Activated CD4-positive, alpha-beta memory T cell treated with anti-CD3 and anti-CD28 coated beads, Interleukin-2, amount 10 ng/mL, durations not matched to agents 7 days and 5 days (primary cell): ENCODE results near the gene SOD3. TPM values are rescaled to one million over a fixed set of nuclear protein-coding genes. Genes with fewer than 3 reads are reported as not detected.

Source experiments
- CTCF ChIA-PET: fragments of 350-600 bp; sonication (Branson Sonifier 250); formaldehyde crosslinking; loops from one replicate; lab custom pipeline; 2021; ENCODE audit warnings: antibody characterized with exemption, inconsistent platforms; lab: Charles Lee
- POLR2A ChIA-PET: fragments of 350-600 bp; sonication (Branson Sonifier 250); formaldehyde crosslinking; loops from one replicate; lab custom pipeline; 2021; ENCODE audit warnings: antibody characterized with exemption; lab: Charles Lee
- DNase-seq: peaks from one replicate; pipeline ENCODE4 v3.0.0-alpha.2; 2020
- H3K27ac Mint-ChIP-seq: one replicate; pipeline ENCODE4 v1.8.0; 2021; ENCODE audit warnings: mild to moderate bottlenecking, mixed read lengths
- H3K27me3 Mint-ChIP-seq: one replicate; pipeline ENCODE4 v1.8.0; 2021; ENCODE audit warnings: mixed read lengths
- H3K36me3 Mint-ChIP-seq: one replicate; pipeline ENCODE4 v1.8.0; 2021; ENCODE audit warnings: low read depth, mixed read lengths
- H3K4me1 Mint-ChIP-seq: one replicate; pipeline ENCODE4 v1.8.0; 2021; ENCODE audit warnings: mixed read lengths
- H3K4me3 Mint-ChIP-seq: one replicate; pipeline ENCODE4 v1.8.0; 2021; ENCODE audit warnings: mild to moderate bottlenecking, mixed read lengths
- H3K9me3 Mint-ChIP-seq: one replicate; pipeline ENCODE4 v1.8.0; 2021; ENCODE audit warnings: mixed read lengths
- total RNA-seq, 2 experiments: library from RNA; stranded (reverse); gene quantifications; one replicate each; pipeline ENCODE4 v1.2.3, GENCODE V29; 2021

SOD3 gene
- not detected for total RNA-seq

DNA sequence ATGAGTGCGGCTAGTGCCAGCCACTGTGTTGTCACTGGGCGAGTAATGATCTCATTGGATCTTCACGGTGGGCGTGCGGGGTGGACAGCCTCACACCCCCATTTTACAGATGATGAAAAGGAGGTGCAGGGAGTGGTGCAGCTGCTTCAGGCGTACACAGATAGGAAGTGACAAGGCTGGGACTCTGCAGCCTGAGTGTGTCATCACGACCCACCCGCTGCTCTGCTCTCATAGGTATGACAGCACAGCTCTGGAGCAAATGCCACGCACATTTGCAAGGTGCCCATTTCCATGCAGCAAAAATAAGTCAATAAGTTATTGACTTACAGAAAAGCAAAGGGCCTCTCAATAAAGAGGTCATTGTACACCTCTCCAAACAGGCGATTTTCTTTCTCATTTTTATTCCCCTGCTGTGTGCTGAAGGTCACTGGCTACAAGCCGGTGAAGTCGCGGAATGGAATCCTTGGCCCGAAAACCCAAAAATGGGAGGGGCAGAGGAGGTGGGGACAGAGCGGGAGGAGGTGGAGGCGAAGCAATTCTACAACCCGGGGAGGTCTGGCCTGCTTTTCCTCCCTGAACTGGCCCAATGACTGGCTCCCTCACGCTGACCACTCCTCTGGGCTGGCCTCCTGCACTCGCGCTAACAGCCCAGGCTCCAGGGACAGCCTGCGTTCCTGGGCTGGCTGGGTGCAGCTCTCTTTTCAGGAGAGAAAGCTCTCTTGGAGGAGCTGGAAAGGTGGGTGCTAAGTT is at the start of gene SOD3:
TSS of gene SOD3 (plus strand) at position 658 of the 750 bp plus-strand sequence. CDS start 3,949 bp downstream, outside the sequence.
- POLR2A ChIA-PET = interaction anchor here (0.6 kb wide), 1 partner anchor 201 kb away, joined by 4 read pairs; no protein-coding TSS in a partner anchor
- H3K27ac Mint-ChIP-seq = no peak within 1 kb of the TSS
- no peaks in the 10 kb centered on the region for H3K36me3 Mint-ChIP-seq
- no peak within 1 kb of the TSS for H3K4me3 Mint-ChIP-seq
- H3K27me3 Mint-ChIP-seq = peaks cover 12% of the 10 kb centered on the region
- no peaks in the 10 kb centered on the region for H3K4me1 Mint-ChIP-seq
- CTCF ChIA-PET = no interaction called here
- DNase-seq = no peak
- no peaks in the 10 kb centered on the region for H3K9me3 Mint-ChIP-seq

DNA sequence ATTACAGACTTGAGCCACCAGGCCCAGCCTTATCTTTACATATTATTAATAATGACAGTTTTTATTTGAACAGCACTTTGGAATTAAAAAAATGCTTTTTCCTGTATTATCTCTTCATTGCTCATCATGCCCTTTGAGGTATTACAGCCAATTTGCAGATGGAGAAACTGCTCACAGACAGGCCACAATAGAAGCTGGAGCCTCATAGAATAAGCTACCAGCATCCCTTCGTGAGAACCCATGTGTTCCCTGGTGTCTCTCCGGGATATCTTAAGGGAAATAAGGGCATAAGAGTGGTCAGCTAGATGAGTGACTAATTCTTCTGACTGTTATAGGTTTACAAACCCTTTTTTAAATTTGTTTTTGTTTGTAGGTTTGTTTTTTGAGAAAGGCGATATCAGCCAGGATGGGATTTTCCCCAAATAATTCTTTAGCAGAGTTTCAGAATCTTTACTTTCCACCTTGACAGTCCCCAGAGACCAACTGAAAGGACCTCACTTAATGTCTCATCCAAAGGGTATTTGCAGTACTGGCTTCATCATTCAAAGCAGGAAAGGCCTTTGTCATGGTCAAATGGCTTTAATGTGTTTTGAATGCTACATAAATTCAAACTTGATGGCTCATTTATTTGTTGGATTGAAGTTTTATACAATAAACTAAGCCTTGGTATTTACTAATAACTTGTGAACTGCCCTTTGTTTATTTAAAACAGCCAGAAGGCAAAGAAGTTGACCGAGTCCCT is 48.0 kb upstream of the SOD3 start:
- Mint-ChIP-seq H3K27me3 (no peaks in the 10 kb centered on the region), H3K4me1 (no peaks in the 10 kb centered on the region), H3K27ac (no peak overlapping the region), H3K4me3 (no peak overlapping the region), H3K36me3 (no peaks in the 10 kb centered on the region), H3K9me3 (peaks cover 1% of the 10 kb centered on the region)
- DNase-seq = no peak
- CTCF ChIA-PET = no interaction called here
- POLR2A ChIA-PET = no interaction called here

GRCh38 chr4:24748023-24748422 is 47.4 kb upstream of the SOD3 start:
- POLR2A ChIA-PET = no interaction called here
- CTCF ChIA-PET = no interaction called here
- peaks cover 1% of the 10 kb centered on the region for H3K9me3 Mint-ChIP-seq
- no peak for DNase-seq
- no peak overlapping the region for H3K4me3 Mint-ChIP-seq
- no peaks in the 10 kb centered on the region for H3K4me1 Mint-ChIP-seq
- no peak overlapping the region for H3K27ac Mint-ChIP-seq
- no peaks in the 10 kb centered on the region for H3K36me3 Mint-ChIP-seq
- no peaks in the 10 kb centered on the region for H3K27me3 Mint-ChIP-seq

- Mint-ChIP-seq H3K27me3 (no peaks in the 10 kb centered on the region), H3K27ac (no peak overlapping the region), H3K36me3 (no peaks in the 10 kb centered on the region), H3K4me3 (no peak overlapping the region), H3K4me1 (no peaks in the 10 kb centered on the region), H3K9me3 (peaks cover 1% of the 10 kb centered on the region)
- ChIA-PET POLR2A (no interaction called here), CTCF (no interaction called here)
- no peak for DNase-seq
These were observed 46.5 kb upstream of the SOD3 start for GRCh38 chr4:24748758-24749350.

DNA sequence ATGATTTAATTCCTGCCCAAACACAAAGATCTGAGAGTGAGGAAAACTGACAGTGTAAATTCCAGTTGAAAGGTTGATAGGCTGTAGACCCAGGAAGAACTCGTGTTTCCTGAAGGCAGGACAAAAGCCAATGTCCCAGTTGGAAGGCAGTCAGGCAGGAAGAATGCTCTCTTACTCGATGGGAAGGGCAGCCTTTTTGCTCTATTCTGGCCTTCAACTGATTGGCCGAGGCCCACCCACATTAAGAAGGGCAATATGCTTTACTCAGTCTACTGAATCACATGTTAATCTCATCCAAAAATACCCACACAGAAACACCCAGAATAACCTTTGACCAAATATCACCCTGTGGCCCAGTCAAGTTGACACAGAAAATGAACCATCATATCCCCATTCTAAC is 45.3 kb upstream of the SOD3 start:
- Mint-ChIP-seq H3K27ac (no peak overlapping the region), H3K36me3 (no peaks in the 10 kb centered on the region), H3K9me3 (peaks cover 1% of the 10 kb centered on the region), H3K27me3 (no peaks in the 10 kb centered on the region), H3K4me1 (no peaks in the 10 kb centered on the region), H3K4me3 (no peak overlapping the region)
- ChIA-PET CTCF (no interaction called here), POLR2A (no interaction called here)
- no peak for DNase-seq

DNA sequence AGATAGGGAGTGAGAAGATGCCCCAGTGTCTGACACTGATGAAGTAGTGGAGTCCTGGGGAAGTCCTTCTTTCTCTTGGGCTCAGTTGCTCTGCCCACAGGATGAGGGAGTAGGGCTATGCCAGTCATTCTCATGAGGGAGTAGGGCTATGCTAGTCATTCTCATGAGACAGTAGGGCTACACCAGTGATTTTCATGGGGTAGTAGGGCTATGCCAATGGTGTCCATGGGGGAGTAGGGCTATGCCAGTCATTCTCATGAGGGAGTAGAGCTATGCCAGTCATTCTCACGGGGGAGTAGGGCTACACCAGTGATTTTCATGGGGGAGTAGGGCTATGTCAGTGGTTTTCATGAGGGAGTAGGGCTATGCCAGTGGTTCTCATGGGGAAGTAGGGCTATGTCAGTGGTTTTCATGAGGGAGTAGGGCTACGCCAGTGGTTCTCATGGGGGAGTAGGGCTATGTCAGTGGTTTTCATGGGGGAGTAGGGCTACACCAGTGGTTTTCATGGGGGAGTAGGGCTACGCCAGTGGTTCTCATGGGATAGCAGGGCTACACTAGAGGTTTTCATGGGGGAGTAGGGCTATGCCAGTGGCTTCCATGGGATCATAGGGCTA is 43.3 kb upstream of the SOD3 start:
- no peaks in the 10 kb centered on the region for H3K4me1 Mint-ChIP-seq

DNA sequence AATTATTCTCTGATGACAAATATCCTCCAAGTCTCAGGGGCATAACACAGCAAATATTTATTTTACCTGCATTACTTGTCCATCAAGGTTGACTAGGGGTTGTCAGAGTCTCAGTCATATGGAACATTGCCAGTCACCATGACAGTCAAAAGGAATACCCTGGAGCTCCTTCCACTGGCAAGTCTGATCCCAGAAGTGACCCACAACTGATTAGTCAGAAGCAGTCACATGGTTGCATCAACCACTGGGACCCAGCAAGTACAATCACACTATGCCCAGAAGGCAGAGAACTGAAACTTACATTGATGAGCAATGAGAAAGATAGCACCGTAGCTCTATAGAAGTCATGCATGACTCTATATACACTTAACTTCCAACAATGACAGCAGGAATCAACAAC is 41.9 kb upstream of the SOD3 start:
- no peak for DNase-seq
- H3K36me3 Mint-ChIP-seq = no peaks in the 10 kb centered on the region
- H3K9me3 Mint-ChIP-seq = peaks cover 9% of the 10 kb centered on the region
- POLR2A ChIA-PET = no interaction called here
- H3K27ac Mint-ChIP-seq = no peak overlapping the region
- no peaks in the 10 kb centered on the region for H3K27me3 Mint-ChIP-seq
- H3K4me1 Mint-ChIP-seq = no peaks in the 10 kb centered on the region
- CTCF ChIA-PET = no interaction called here
- no peak overlapping the region for H3K4me3 Mint-ChIP-seq

More for the DNA sequence above, 43.3 kb upstream of the SOD3 start:
- CTCF ChIA-PET = no interaction called here
- Mint-ChIP-seq H3K9me3 (peaks cover 7% of the 10 kb centered on the region), H3K27ac (no peak overlapping the region), H3K4me3 (no peak overlapping the region), H3K36me3 (no peaks in the 10 kb centered on the region), H3K27me3 (no peaks in the 10 kb centered on the region)
- POLR2A ChIA-PET = no interaction called here
- DNase-seq = no peak

DNA sequence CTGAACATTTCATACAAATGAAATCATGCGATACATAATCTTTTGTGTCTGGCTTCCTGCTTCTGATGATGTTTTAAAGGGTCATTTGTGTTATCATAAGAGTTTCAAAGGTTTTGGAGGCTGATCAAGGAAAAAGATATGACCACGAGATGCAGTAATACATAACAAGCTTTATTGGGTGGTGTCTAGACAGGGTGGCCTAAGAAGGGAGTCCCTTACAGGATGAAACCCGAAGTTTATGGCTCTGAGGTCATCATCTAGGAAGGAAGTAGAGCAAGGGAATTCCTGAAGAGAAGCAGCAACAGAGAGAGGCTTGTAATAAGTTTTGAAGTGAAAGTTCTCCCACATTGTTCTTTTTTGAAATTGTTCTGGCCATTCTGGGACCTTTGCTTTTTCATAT is 40.8 kb upstream of the SOD3 start:
- Mint-ChIP-seq H3K27ac (no peak overlapping the region), H3K4me1 (no peaks in the 10 kb centered on the region), H3K4me3 (no peak overlapping the region), H3K9me3 (peaks cover 10% of the 10 kb centered on the region), H3K27me3 (no peaks in the 10 kb centered on the region), H3K36me3 (no peaks in the 10 kb centered on the region)
- POLR2A ChIA-PET = no interaction called here
- CTCF ChIA-PET = no interaction called here
- DNase-seq = no peak

- H3K4me3 Mint-ChIP-seq = no peak overlapping the region
- no peaks in the 10 kb centered on the region for H3K4me1 Mint-ChIP-seq
- no peaks in the 10 kb centered on the region for H3K36me3 Mint-ChIP-seq
- DNase-seq = no peak
- ChIA-PET POLR2A (no interaction called here), CTCF (no interaction called here)
- no peaks in the 10 kb centered on the region for H3K27me3 Mint-ChIP-seq
- H3K9me3 Mint-ChIP-seq = no peaks in the 10 kb centered on the region
- H3K27ac Mint-ChIP-seq = no peak overlapping the region
These were observed 31.6 kb upstream of the SOD3 start for GRCh38 chr4:24763631-24764297.

DNA sequence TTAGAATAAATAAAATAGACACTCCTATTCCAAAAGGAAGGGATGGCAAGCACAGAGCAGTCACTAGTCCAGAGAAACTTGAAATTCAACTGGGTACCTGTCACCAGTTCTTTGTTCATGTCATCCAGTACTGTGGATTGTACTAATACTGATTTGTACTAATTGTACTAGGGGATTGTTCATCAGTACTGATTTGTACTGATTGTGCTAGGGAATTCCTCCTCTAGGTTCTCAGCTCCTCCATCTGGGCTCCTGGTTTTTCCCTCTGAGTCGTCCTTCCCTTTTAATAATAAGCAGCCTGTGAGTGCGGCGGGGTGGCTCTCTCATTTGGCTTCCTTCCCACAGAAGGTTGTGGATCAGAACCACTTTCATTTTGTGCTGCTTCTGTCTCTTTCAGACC is 31.0 kb upstream of the SOD3 start:
- no peak overlapping the region for H3K27ac Mint-ChIP-seq
- H3K27me3 Mint-ChIP-seq = no peaks in the 10 kb centered on the region
- no peak for DNase-seq
- POLR2A ChIA-PET = no interaction called here
- H3K36me3 Mint-ChIP-seq = no peaks in the 10 kb centered on the region
- H3K4me1 Mint-ChIP-seq = peaks cover 2% of the 10 kb centered on the region
- CTCF ChIA-PET = no interaction called here
- H3K4me3 Mint-ChIP-seq = no peak overlapping the region
- no peaks in the 10 kb centered on the region for H3K9me3 Mint-ChIP-seq

DNA sequence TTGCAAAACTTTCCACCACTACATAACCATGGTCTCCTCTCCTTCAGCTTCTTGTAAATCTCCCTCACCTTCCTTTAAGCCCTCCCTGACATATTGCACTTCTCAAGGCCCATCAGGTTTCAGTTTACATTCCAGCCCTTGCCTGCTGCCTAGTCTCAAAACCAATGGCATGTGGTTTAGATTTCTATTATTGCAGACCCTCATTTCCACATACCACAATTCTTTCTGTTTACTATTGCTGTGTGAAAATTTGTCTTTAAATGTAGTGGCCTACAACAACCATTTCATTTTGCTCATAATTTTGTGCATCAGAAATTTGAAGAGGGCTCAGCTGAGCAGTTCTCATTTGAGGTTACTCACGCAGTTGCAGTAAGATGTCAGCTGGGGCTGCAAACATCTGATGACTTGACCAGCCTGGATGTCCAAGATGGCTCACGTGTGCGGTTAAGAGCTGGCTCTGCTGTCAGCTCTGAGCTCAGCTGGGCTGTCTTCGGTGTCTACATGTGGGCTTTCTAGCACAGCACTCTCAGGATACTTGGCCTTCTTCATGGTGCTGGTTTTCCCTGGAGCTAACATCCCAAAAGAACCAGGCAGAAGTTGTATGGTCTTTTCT is 29.9 kb upstream of the SOD3 start:
- no peak for DNase-seq
- Mint-ChIP-seq H3K27ac (no peak overlapping the region), H3K4me3 (no peak overlapping the region), H3K27me3 (no peaks in the 10 kb centered on the region), H3K36me3 (no peaks in the 10 kb centered on the region), H3K4me1 (peaks cover 8% of the 10 kb centered on the region), H3K9me3 (no peaks in the 10 kb centered on the region)
- ChIA-PET CTCF (no interaction called here), POLR2A (no interaction called here)

DNA sequence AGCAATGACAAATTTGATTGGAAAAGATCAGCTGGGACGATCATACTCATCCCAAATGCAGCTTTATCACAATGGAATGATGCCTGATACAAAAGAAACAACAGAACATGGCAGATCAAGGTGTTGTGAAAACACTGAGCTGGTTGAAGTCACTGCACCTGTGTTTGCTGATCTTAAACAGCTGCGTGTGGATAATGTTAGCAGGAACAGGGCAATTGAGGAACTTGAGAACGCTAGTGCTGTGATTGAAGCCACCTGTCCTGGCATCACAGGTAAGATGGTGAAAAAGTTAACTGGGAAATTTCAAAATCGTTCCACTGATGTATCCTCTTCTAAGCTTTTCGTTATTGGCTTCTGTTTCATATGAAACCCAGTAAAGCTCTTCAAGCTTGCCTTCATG is 27.4 kb upstream of the SOD3 start:
- POLR2A ChIA-PET = no interaction called here
- no peaks in the 10 kb centered on the region for H3K36me3 Mint-ChIP-seq
- no peak for DNase-seq
- no peaks in the 10 kb centered on the region for H3K27me3 Mint-ChIP-seq
- CTCF ChIA-PET = no interaction called here
- peaks cover 8% of the 10 kb centered on the region for H3K4me1 Mint-ChIP-seq
- no peak overlapping the region for H3K4me3 Mint-ChIP-seq
- no peak overlapping the region for H3K27ac Mint-ChIP-seq
- peaks cover 4% of the 10 kb centered on the region for H3K9me3 Mint-ChIP-seq
